ENCODE measurements around the gene SRRM2. TPM values are rescaled to one million over a fixed set of nuclear protein-coding genes. Genes with fewer than 3 reads are reported as not detected.

SRRM2 gene
- total and polyA plus RNA-seq, 9 donors = 103 to 610 (median 507) TPM

- Histone ChIP-seq H3K36me3 (ENCODE audit: control insufficient read depth, insufficient read depth, low read length) (no peaks in the 10 kb centered on the region), H3K9me3 (replicated peaks; ENCODE audit: control insufficient read depth, low read depth, low read length) (no peaks in the 10 kb centered on the region), H3K4me3 (ENCODE audit: low read length) (no peak overlapping the region), H3K4me1 (ENCODE audit: control insufficient read depth, insufficient read depth, low read length) (no peaks in the 10 kb centered on the region), H3K27me3 (ENCODE audit: control insufficient read depth, insufficient read depth, low read length) (peaks cover 17% of the 10 kb centered on the region), H3K27ac (ENCODE audit: low read length) (no peak overlapping the region)
- DNase-seq = no peak
- 64% methylated on average over 50 of the region's 68 CpGs for WGBS (ENCODE audit: insufficient coverage)
Observed at GRCh38 chr16:2817340-2818271, 65.2 kb downstream of the SRRM2 start.

GRCh38 chr16:2818272-2818876 lies 65.9 kb downstream of the SRRM2 start:
- H3K27ac ChIP-seq (ENCODE audit: low read length) = no peak overlapping the region
- no peaks in the 10 kb centered on the region for H3K9me3 ChIP-seq (replicated peaks; ENCODE audit: control insufficient read depth, low read depth, low read length)
- no peak for DNase-seq
- no peak overlapping the region for H3K4me3 ChIP-seq (ENCODE audit: low read length)
- H3K27me3 ChIP-seq (ENCODE audit: control insufficient read depth, insufficient read depth, low read length) = peaks cover 17% of the 10 kb centered on the region
- 81% methylated on average over 7 of the region's 10 CpGs for WGBS (ENCODE audit: insufficient coverage)
- H3K4me1 ChIP-seq (ENCODE audit: control insufficient read depth, insufficient read depth, low read length) = no peaks in the 10 kb centered on the region
- no peaks in the 10 kb centered on the region for H3K36me3 ChIP-seq (ENCODE audit: control insufficient read depth, insufficient read depth, low read length)

GRCh38 chr16:2819179-2819938 lies 66.9 kb downstream of the SRRM2 start:
- DNase-seq = no peak
- no peaks in the 10 kb centered on the region for H3K9me3 ChIP-seq (replicated peaks; ENCODE audit: control insufficient read depth, low read depth, low read length)
- H3K4me3 ChIP-seq (ENCODE audit: low read length) = no peak overlapping the region
- no peak overlapping the region for H3K27ac ChIP-seq (ENCODE audit: low read length)
- no peaks in the 10 kb centered on the region for H3K36me3 ChIP-seq (ENCODE audit: control insufficient read depth, insufficient read depth, low read length)
- no peaks in the 10 kb centered on the region for H3K4me1 ChIP-seq (ENCODE audit: control insufficient read depth, insufficient read depth, low read length)
- WGBS (ENCODE audit: insufficient coverage) = 78% methylated on average over 11 of the region's 18 CpGs
- H3K27me3 ChIP-seq (ENCODE audit: control insufficient read depth, insufficient read depth, low read length) = peaks cover 17% of the 10 kb centered on the region

GRCh38 chr16:2819939-2820835 lies 67.7 kb downstream of the SRRM2 start:
- no peaks in the 10 kb centered on the region for H3K9me3 ChIP-seq (replicated peaks; ENCODE audit: control insufficient read depth, low read depth, low read length)
- DNase-seq = no peak
- H3K4me3 ChIP-seq (ENCODE audit: low read length) = no peak overlapping the region
- no peak overlapping the region for H3K27ac ChIP-seq (ENCODE audit: low read length)
- peaks cover 15% of the 10 kb centered on the region for H3K27me3 ChIP-seq (ENCODE audit: control insufficient read depth, insufficient read depth, low read length)
- H3K36me3 ChIP-seq (ENCODE audit: control insufficient read depth, insufficient read depth, low read length) = no peaks in the 10 kb centered on the region
- WGBS (ENCODE audit: insufficient coverage) = 56% methylated on average over 13 of the region's 17 CpGs
- no peaks in the 10 kb centered on the region for H3K4me1 ChIP-seq (ENCODE audit: control insufficient read depth, insufficient read depth, low read length)

Other genes starting within 250 kb of the SRRM2 start
- gene ATP6V0C, start 238.7 kb upstream of the SRRM2 start, total RNA-seq = 12.5 TPM
- 100 to 1,000 TPM in 7 of 8 donors, 10 to 100 TPM in 1; 88.6 to 141 (median 120) TPM for gene ATP6V0C, start 238.7 kb upstream of the SRRM2 start, polyA plus RNA-seq (ENCODE audit: insufficient read depth in 1 of 8, insufficient read length in 8 of 8, low replicate concordance in 1 of 8)
- 16.8 TPM for gene AMDHD2, start 232.3 kb upstream of the SRRM2 start, total RNA-seq
- 10 to 100 TPM; 10.1 to 17.8 (median 15.0) TPM for gene AMDHD2, start 232.3 kb upstream of the SRRM2 start, polyA plus RNA-seq (ENCODE audit: insufficient read depth in 1 of 8, insufficient read length in 8 of 8, low replicate concordance in 1 of 8)
- gene CEMP1, start 221.2 kb upstream of the SRRM2 start, total RNA-seq = 0.04 TPM
- gene CEMP1, start 221.2 kb upstream of the SRRM2 start, polyA plus RNA-seq (ENCODE audit: insufficient read depth in 1 of 8, insufficient read length in 8 of 8, low replicate concordance in 1 of 8) = 1 to 10 TPM in 5 of 8 donors, under 1 TPM in 3; 0.20 to 3.2 (median 1.3) TPM
- 14.9 TPM for gene PDPK1, start 214.6 kb upstream of the SRRM2 start, total RNA-seq
- 10 to 100 TPM; 16.8 to 37.3 (median 28.5) TPM for gene PDPK1, start 214.6 kb upstream of the SRRM2 start, polyA plus RNA-seq (ENCODE audit: insufficient read depth in 1 of 8, insufficient read length in 8 of 8, low replicate concordance in 1 of 8)
- 15.6 TPM for gene KCTD5, start 70.1 kb upstream of the SRRM2 start, total RNA-seq
- gene KCTD5, start 70.1 kb upstream of the SRRM2 start, polyA plus RNA-seq (ENCODE audit: insufficient read depth in 1 of 8, insufficient read length in 8 of 8, low replicate concordance in 1 of 8) = 10 to 100 TPM; 20.7 to 27.1 (median 23.2) TPM
- 0.75 TPM for gene PRSS27, start 32.4 kb upstream of the SRRM2 start, total RNA-seq
- gene PRSS27, start 32.4 kb upstream of the SRRM2 start, polyA plus RNA-seq (ENCODE audit: insufficient read depth in 1 of 8, insufficient read length in 8 of 8, low replicate concordance in 1 of 8) = 1 to 10 TPM in 7 of 8 donors, under 1 TPM in 1; 0.92 to 1.8 (median 1.6) TPM
- gene ELOB, start 24.6 kb downstream of the SRRM2 start, total RNA-seq = 218 TPM
- 100 to 1,000 TPM; 162 to 228 (median 189) TPM for gene ELOB, start 24.6 kb downstream of the SRRM2 start, polyA plus RNA-seq (ENCODE audit: insufficient read depth in 1 of 8, insufficient read length in 8 of 8, low replicate concordance in 1 of 8)
- gene PRSS33, start 34.9 kb downstream of the SRRM2 start, total RNA-seq = not detected
- gene PRSS33, start 34.9 kb downstream of the SRRM2 start, polyA plus RNA-seq (ENCODE audit: insufficient read depth in 1 of 8, insufficient read length in 8 of 8, low replicate concordance in 1 of 8) = not detected
- gene PRSS41, start 45.8 kb downstream of the SRRM2 start, total RNA-seq = not detected
- not detected for gene PRSS41, start 45.8 kb downstream of the SRRM2 start, polyA plus RNA-seq (ENCODE audit: insufficient read depth in 1 of 8, insufficient read length in 8 of 8, low replicate concordance in 1 of 8)
- not detected for gene PRSS21, start 64.6 kb downstream of the SRRM2 start, total RNA-seq
- under 1 TPM in 2 of 8 donors, not detected in 6; 0.20 to 0.30 TPM for gene PRSS21, start 64.6 kb downstream of the SRRM2 start, polyA plus RNA-seq (ENCODE audit: insufficient read depth in 1 of 8, insufficient read length in 8 of 8, low replicate concordance in 1 of 8)
- gene ZG16B, start 77.7 kb downstream of the SRRM2 start, total RNA-seq = 0.49 TPM
- under 1 TPM in 7 of 8 donors, not detected in 1; 0.28 to 0.61 (median 0.38) TPM for gene ZG16B, start 77.7 kb downstream of the SRRM2 start, polyA plus RNA-seq (ENCODE audit: insufficient read depth in 1 of 8, insufficient read length in 8 of 8, low replicate concordance in 1 of 8)
- gene PRSS22, start 105.5 kb downstream of the SRRM2 start, total RNA-seq = not detected
- under 1 TPM in 2 of 8 donors, not detected in 6; 0.94 TPM for gene PRSS22, start 105.5 kb downstream of the SRRM2 start, polyA plus RNA-seq (ENCODE audit: insufficient read depth in 1 of 8, insufficient read length in 8 of 8, low replicate concordance in 1 of 8)
- gene FLYWCH2, start 130.6 kb downstream of the SRRM2 start, total RNA-seq = 22.0 TPM
- 10 to 100 TPM; 13.8 to 23.3 (median 21.4) TPM for gene FLYWCH2, start 130.6 kb downstream of the SRRM2 start, polyA plus RNA-seq (ENCODE audit: insufficient read depth in 1 of 8, insufficient read length in 8 of 8, low replicate concordance in 1 of 8)
- gene FLYWCH1, start 159.3 kb downstream of the SRRM2 start, total RNA-seq = 7.8 TPM
- 10 to 100 TPM; 13.9 to 28.5 (median 17.7) TPM for gene FLYWCH1, start 159.3 kb downstream of the SRRM2 start, polyA plus RNA-seq (ENCODE audit: insufficient read depth in 1 of 8, insufficient read length in 8 of 8, low replicate concordance in 1 of 8)
- gene KREMEN2, start 211.6 kb downstream of the SRRM2 start, total RNA-seq = 5.6 TPM
- 10 to 100 TPM in 3 of 8 donors, 1 to 10 TPM in 5; 3.5 to 22.0 (median 9.1) TPM for gene KREMEN2, start 211.6 kb downstream of the SRRM2 start, polyA plus RNA-seq (ENCODE audit: insufficient read depth in 1 of 8, insufficient read length in 8 of 8, low replicate concordance in 1 of 8)
- 4.3 TPM for gene PAQR4, start 216.7 kb downstream of the SRRM2 start, total RNA-seq
- gene PAQR4, start 216.7 kb downstream of the SRRM2 start, polyA plus RNA-seq (ENCODE audit: insufficient read depth in 1 of 8, insufficient read length in 8 of 8, low replicate concordance in 1 of 8) = 10 to 100 TPM in 1 of 8 donors, 1 to 10 TPM in 7; 6.0 to 14.4 (median 9.3) TPM
- gene PKMYT1, start 227.8 kb downstream of the SRRM2 start, total RNA-seq = 3.6 TPM
- 10 to 100 TPM; 10.4 to 19.4 (median 14.2) TPM for gene PKMYT1, start 227.8 kb downstream of the SRRM2 start, polyA plus RNA-seq (ENCODE audit: insufficient read depth in 1 of 8, insufficient read length in 8 of 8, low replicate concordance in 1 of 8)